Uterus (tissue), 2 donors: ENCODE measurements around the gene BEST1.
A peak's percentile ranks its signal among the peaks of the same experiment; 100 is the strongest.

Experiments used
- CTCF ChIP-seq, 4 experiments: fragments of 200-600 bp in 2 of 4; fragments of 450-650 bp in 2 of 4; sonication (generic) in 2 of 4; IDR thresholded peaks; one replicate each; pipeline ENCODE4 v1.5.1; 2016 to 2019; ENCODE audit warnings: antibody characterized with exemption in 4 of 4, mild to moderate bottlenecking in 2 of 4, moderate library complexity in 1 of 4
- POLR2A ChIP-seq, 2 donors: fragments of 450-650 bp; IDR thresholded peaks; one replicate each; pipeline ENCODE4 v1.6.1; 2016; ENCODE audit warnings: antibody characterized with exemption in 2 of 2, mild to moderate bottlenecking in 1 of 2, moderate library complexity in 1 of 2

- TF ChIP-seq CTCF (IDR thresholded peaks at IDR 0.05) (no peak), POLR2A (IDR thresholded peaks at IDR 0.05) (peak in 1 of 2 donors; percentile 26)
These were observed 26.7 kb upstream of the BEST1 start for GRCh38 chr11:61923166-61924063.
